HEK293T (cell line): ENCODE measurements around the gene LRMDA.
"Not testable (repeated sequence)": the region's sequence is repeated elsewhere in the genome, so short reads cannot be mapped to it uniquely, and the experiment has no call there.

Experiments
- ARNT ChIP-seq: fragments of 450-650 bp; IDR thresholded peaks from 2 replicates; pipeline ENCODE4 v1.6.1; 2017; ENCODE audit warnings: mild to moderate bottlenecking
- BHLHE40 ChIP-seq: fragments of 450-650 bp; IDR thresholded peaks from 2 replicates; pipeline ENCODE4 v1.6.1; 2016; ENCODE audit warnings: mild to moderate bottlenecking, moderate library complexity, borderline replicate concordance
- ELF4 ChIP-seq: fragments of 450-650 bp; IDR thresholded peaks from 2 replicates; pipeline ENCODE4 v1.6.1; 2017; ENCODE audit warnings: antibody characterized with exemption
- FOXA1 ChIP-seq: fragments of 450-650 bp; IDR thresholded peaks from 2 replicates; pipeline ENCODE4 v1.6.1; 2016; ENCODE audit warnings: mild to moderate bottlenecking
- FOXK2 ChIP-seq: fragments of 450-650 bp; IDR thresholded peaks from 2 replicates; pipeline ENCODE4 v1.6.1; 2016; ENCODE audit warnings: mild to moderate bottlenecking
- FOXM1 ChIP-seq: fragments of 450-650 bp; IDR thresholded peaks from 2 replicates; pipeline ENCODE4 v1.6.1; 2017; ENCODE audit warnings: mild to moderate bottlenecking, borderline replicate concordance
- HDGF ChIP-seq: fragments of 450-650 bp; IDR thresholded peaks from 2 replicates; pipeline ENCODE4 v1.6.1; 2017; ENCODE audit warnings: antibody characterized with exemption, borderline replicate concordance
- LEF1 ChIP-seq: fragments of 450-650 bp; IDR thresholded peaks from 2 replicates; pipeline ENCODE4 v1.6.1; 2017; ENCODE audit warnings: mild to moderate bottlenecking, borderline replicate concordance
- NFRKB ChIP-seq: fragments of 450-650 bp; IDR thresholded peaks from 2 replicates; pipeline ENCODE4 v1.6.1; 2016; ENCODE audit warnings: mild to moderate bottlenecking, moderate library complexity
- PKNOX1 ChIP-seq: fragments of 450-650 bp; IDR thresholded peaks from 2 replicates; pipeline ENCODE4 v1.6.1; 2016
- SP1 ChIP-seq: fragments of 450-650 bp; IDR thresholded peaks from 2 replicates; pipeline ENCODE4 v1.6.1; 2017
- SUZ12 ChIP-seq: fragments of 450-650 bp; IDR thresholded peaks from 2 replicates; pipeline ENCODE4 v1.6.1; 2016; ENCODE audit warnings: mild to moderate bottlenecking
- TARDBP ChIP-seq: fragments of 450-650 bp; IDR thresholded peaks from 2 replicates; pipeline ENCODE4 v1.6.1; 2016
- ZNF384 ChIP-seq: fragments of 450-650 bp; IDR thresholded peaks from 2 replicates; pipeline ENCODE4 v1.6.1; 2016

GRCh38 chr10:75621003-75621402, 189.6 kb downstream of the LRMDA start:
- TF ChIP-seq HDGF, SUZ12, FOXK2, ARNT, TARDBP, LEF1, FOXM1, NFRKB, SP1, BHLHE40, ELF4, PKNOX1, ZNF384, FOXA1: not testable (repeated sequence)
